Gastroesophageal sphincter (tissue), 4 donors: ENCODE data around the gene KRT17. TPM values are rescaled to one million over a fixed set of nuclear protein-coding genes. Genes with fewer than 3 reads are reported as not detected.

Experiments used
- ATAC-seq: fragments of 150-250 bp; one replicate; pipeline ENCODE4 v1.9.1; 2016; ENCODE audit warnings: mild to moderate bottlenecking, moderate library complexity
- H3K27ac ChIP-seq, 4 donors: fragments of 200-600 bp; sonication (generic) in 3 of 4; 1 replicate in 3 of 4; 2 replicates in 1 of 4; pipeline ENCODE4 v1.5.1; 2016 to 2019
- H3K27me3 ChIP-seq: fragments of 200-600 bp; sonication (generic); one replicate; pipeline ENCODE4 v1.5.1; 2019
- H3K36me3 ChIP-seq, 2 donors: fragments of 200-600 bp; sonication (generic); one replicate each; pipeline ENCODE4 v1.5.1; 2019; ENCODE audit warnings: control low read depth in 1 of 2
- H3K4me1 ChIP-seq, 3 donors: fragments of 200-600 bp; sonication (generic); 1 replicate in 2 of 3; 2 replicates in 1 of 3; pipeline ENCODE4 v1.5.1; 2016 to 2019; ENCODE audit warnings: control low read depth in 2 of 3
- H3K4me3 ChIP-seq, 2 donors: fragments of 200-600 bp; sonication (generic); one replicate each; pipeline ENCODE4 v1.5.1; 2019; ENCODE audit warnings: mild to moderate bottlenecking in 1 of 2, moderate library complexity in 1 of 2
- H3K9me3 ChIP-seq, 3 donors: fragments of 200-600 bp; sonication (generic); one replicate each; pipeline ENCODE4 v1.5.1; 2017 to 2019; ENCODE audit warnings: control low read depth in 2 of 3
- EP300 ChIP-seq: sonication (generic); formaldehyde crosslinking; IDR thresholded peaks from one replicate; pipeline ENCODE4 v1.6.1; 2017; ENCODE audit warnings: antibody characterized with exemption, mild to moderate bottlenecking
- POLR2A ChIP-seq, 2 donors: fragments of 450-650 bp; IDR thresholded peaks; one replicate each; pipeline ENCODE4 v1.6.1; 2017; ENCODE audit warnings: antibody characterized with exemption in 2 of 2, mild to moderate bottlenecking in 2 of 2, moderate library complexity in 1 of 2
- POLR2AphosphoS5 ChIP-seq: sonication (generic); formaldehyde crosslinking; IDR thresholded peaks from one replicate; pipeline ENCODE4 v1.6.1; 2017; ENCODE audit warnings: antibody characterized with exemption
- WGBS, 2 donors: methylation state at CpG; one replicate each; pipeline ENCODE4 v1.1.5; 2018; ENCODE audit warnings: low coverage in 1 of 2; 5-methylcytosine and 5-hydroxymethylcytosine counted together
- total RNA-seq, 4 donors: library from RNA; depleted of rRNA; stranded (reverse); fragments of >200 nt; gene quantifications; one replicate each; pipeline ENCODE4 v1.1.0, GENCODE V29; 2016
- TF ChIP-seq, protein P1 (sequence below), 4 experiments: fragments of 200-600 bp in 2 of 4; fragments of 450-650 bp in 2 of 4; sonication (generic) in 1 of 4; IDR thresholded peaks; one replicate each; pipeline ENCODE4 v1.5.1; 2017 to 2019; ENCODE audit warnings: antibody characterized with exemption in 4 of 4, mild to moderate bottlenecking in 2 of 4, moderate library complexity in 2 of 4

KRT17 gene
- total RNA-seq, 4 donors from 2014 or later = 7.0 to 18.5 (median 17.4) TPM; not detected in 1

DNA sequence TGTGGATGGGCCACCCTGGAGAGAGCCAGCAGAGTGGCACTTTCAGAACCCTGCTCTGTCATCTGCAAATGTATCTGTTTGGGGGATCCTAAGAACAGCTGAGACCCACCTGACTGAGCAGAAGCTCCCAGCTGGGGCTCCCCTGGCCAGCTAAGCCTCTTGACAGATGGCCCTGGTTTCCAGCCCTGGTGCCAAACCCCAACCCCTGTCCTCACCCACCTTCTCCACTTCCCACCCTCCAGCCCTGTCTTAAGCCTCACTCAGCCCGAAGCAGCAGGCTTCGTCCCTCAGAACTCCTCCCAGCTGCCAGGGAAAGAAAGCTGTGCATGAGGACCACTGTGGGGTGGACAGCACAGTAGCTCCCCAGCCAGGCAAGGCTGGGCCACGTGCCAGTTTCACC lies 49.0 kb downstream of the KRT17 start:
- no peaks in the 10 kb centered on the region for H3K4me1 ChIP-seq
- no CpG with 5 or more reads among the region's 3 CpGs for WGBS, 2 donors
- TF ChIP-seq POLR2A (IDR thresholded peaks at IDR 0.05) (no peak), EP300 (no peak), POLR2AphosphoS5 (no peak)
- TF ChIP-seq, protein P1, sequence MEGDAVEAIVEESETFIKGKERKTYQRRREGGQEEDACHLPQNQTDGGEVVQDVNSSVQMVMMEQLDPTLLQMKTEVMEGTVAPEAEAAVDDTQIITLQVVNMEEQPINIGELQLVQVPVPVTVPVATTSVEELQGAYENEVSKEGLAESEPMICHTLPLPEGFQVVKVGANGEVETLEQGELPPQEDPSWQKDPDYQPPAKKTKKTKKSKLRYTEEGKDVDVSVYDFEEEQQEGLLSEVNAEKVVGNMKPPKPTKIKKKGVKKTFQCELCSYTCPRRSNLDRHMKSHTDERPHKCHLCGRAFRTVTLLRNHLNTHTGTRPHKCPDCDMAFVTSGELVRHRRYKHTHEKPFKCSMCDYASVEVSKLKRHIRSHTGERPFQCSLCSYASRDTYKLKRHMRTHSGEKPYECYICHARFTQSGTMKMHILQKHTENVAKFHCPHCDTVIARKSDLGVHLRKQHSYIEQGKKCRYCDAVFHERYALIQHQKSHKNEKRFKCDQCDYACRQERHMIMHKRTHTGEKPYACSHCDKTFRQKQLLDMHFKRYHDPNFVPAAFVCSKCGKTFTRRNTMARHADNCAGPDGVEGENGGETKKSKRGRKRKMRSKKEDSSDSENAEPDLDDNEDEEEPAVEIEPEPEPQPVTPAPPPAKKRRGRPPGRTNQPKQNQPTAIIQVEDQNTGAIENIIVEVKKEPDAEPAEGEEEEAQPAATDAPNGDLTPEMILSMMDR (IDR thresholded peaks at IDR 0.05) = no peak
- H3K36me3 ChIP-seq = no peaks in the 10 kb centered on the region
- no peak for ATAC-seq
- no peak overlapping the region for H3K4me3 ChIP-seq
- no peak overlapping the region for H3K27ac ChIP-seq
- peaks cover 83% of the 10 kb centered on the region for H3K27me3 ChIP-seq
- H3K9me3 ChIP-seq = no peaks in the 10 kb centered on the region

DNA sequence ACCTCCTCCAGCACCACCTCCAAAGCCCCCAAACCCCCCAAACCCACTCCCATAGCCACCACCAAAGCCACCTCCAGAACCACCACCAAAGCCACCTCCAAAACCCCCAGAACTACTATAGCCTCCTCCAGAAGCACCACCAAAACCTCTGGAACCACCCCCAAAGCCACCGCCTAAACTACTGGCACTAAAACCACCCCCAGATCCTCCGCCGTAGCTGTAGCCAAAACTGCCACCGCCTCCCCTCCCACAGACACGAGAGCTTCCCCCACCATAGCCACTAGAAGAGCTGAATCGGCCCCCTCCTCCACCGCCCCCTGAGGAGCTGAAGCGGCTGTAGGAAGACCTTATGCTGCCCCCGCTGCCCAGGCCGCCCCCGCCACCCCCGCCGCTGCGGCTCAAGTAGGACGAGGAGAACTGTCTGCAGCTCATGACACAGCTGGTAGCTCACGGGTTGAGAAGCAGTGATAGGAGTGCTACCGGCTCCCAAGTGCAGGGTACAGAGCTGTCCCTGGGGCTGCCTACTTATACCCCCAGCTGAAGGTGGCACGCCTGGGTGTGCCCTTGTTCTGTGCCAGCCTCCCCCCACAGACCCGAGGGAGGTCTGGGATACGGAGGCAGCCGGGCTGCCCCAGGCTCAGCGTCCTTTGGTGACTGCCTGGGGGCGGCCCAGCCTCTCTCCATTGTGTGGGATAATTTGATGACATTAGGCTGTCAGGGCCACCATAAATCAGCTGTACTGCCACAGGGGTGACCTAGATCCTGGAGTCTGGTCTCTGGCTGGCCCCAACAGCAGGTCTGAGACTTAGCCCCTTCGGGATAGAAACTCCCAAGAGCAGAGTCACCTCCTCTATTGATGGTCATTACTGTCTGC lies 52.6 kb downstream of the KRT17 start, which contains the start of gene KRT9:
Gene KRT9, minus strand, starts transcription at position 499 of the 874 bp plus-strand sequence. Its CDS starts 67 bp downstream, at position 432.
- no peaks in the 10 kb centered on the region for H3K36me3 ChIP-seq
- peaks cover 67% of the 10 kb centered on the region for H3K27me3 ChIP-seq
- no peaks in the 10 kb centered on the region for H3K4me1 ChIP-seq
- TF ChIP-seq POLR2A (IDR thresholded peaks at IDR 0.05) (no peak), POLR2AphosphoS5 (no peak), EP300 (no peak)
- TF ChIP-seq, protein P1 (IDR thresholded peaks at IDR 0.05) = no peak
- whole genome bisulfite sequencing, 2 donors = 83 to 90% methylated on average over 1 to 2 of the region's 24 CpGs
- no peaks in the 10 kb centered on the region for H3K9me3 ChIP-seq
- no peak for ATAC-seq
- no peak within 1 kb of the TSS for H3K4me3 ChIP-seq
- H3K27ac ChIP-seq = no peak within 1 kb of the TSS

Other genes with a start within 250 kb of the KRT17 start
- gene KRT34, start 242.3 kb downstream of the KRT17 start, total RNA-seq = under 1 TPM in 1 of 4 donors, not detected in 3; 0.27 TPM
- gene KRT31, start 227.0 kb downstream of the KRT17 start, total RNA-seq = not detected
- gene KRT37, start 200.0 kb downstream of the KRT17 start, total RNA-seq = not detected
- not detected for gene KRT38, start 183.6 kb downstream of the KRT17 start, total RNA-seq
- gene KRT32, start 157.2 kb downstream of the KRT17 start, total RNA-seq = under 1 TPM in 1 of 4 donors, not detected in 3; 0.13 TPM
- not detected for gene KRT35, start 143.4 kb downstream of the KRT17 start, total RNA-seq
- gene KRT36, start 134.7 kb downstream of the KRT17 start, total RNA-seq = not detected
- 1,000 to 10,000 TPM in 1 of 4 donors, 100 to 1,000 TPM in 1, 10 to 100 TPM in 2; 20.7 to 1,501 (median 80.1) TPM for gene KRT13, start 119.0 kb downstream of the KRT17 start, total RNA-seq
- gene KRT15, start 105.7 kb downstream of the KRT17 start, total RNA-seq = 100 to 1,000 TPM in 1 of 4 donors, 1 to 10 TPM in 3; 1.2 to 129 (median 4.2) TPM
- 100 to 1,000 TPM in 1 of 4 donors, 1 to 10 TPM in 3; 2.9 to 154 (median 6.5) TPM for gene KRT19, start 96.3 kb downstream of the KRT17 start, total RNA-seq
- not detected for gene KRT9, start 52.5 kb downstream of the KRT17 start, total RNA-seq
- 100 to 1,000 TPM in 1 of 4 donors, 10 to 100 TPM in 1, 1 to 10 TPM in 1, not detected in 1; 1.4 to 105 (median 41.1) TPM for gene KRT14, start 37.7 kb downstream of the KRT17 start, total RNA-seq
- 10 to 100 TPM in 2 of 4 donors, 1 to 10 TPM in 2; 1.1 to 78.8 (median 13.5) TPM for gene KRT16, start 11.8 kb downstream of the KRT17 start, total RNA-seq
- gene EIF1, start 64.3 kb upstream of the KRT17 start, total RNA-seq = 100 to 1,000 TPM; 224 to 331 (median 270) TPM
- gene GAST, start 87.8 kb upstream of the KRT17 start, total RNA-seq = not detected
- under 1 TPM in 1 of 4 donors, not detected in 3; 0.54 TPM for gene HAP1, start 110.1 kb upstream of the KRT17 start, total RNA-seq
- 10 to 100 TPM; 30.8 to 60.9 (median 41.7) TPM for gene JUP, start 162.1 kb upstream of the KRT17 start, total RNA-seq
- gene P3H4, start 187.4 kb upstream of the KRT17 start, total RNA-seq = 10 to 100 TPM in 3 of 4 donors, 1 to 10 TPM in 1; 8.3 to 20.9 (median 19.1) TPM
- gene FKBP10, start 188.4 kb upstream of the KRT17 start, total RNA-seq = 10 to 100 TPM; 33.7 to 43.2 (median 38.2) TPM
- gene NT5C3B, start 211.7 kb upstream of the KRT17 start, total RNA-seq = 10 to 100 TPM; 64.8 to 83.7 (median 71.5) TPM
- gene KLHL10, start 213.2 kb upstream of the KRT17 start, total RNA-seq = 1 to 10 TPM in 2 of 4 donors, under 1 TPM in 2; 0.62 to 2.7 (median 1.4) TPM
- 10 to 100 TPM; 17.5 to 32.7 (median 22.7) TPM for gene KLHL11, start 240.8 kb upstream of the KRT17 start, total RNA-seq